SK-N-SH treated with all-trans-retinoic acid at 6 μM for 48 hours (cell line): ENCODE results near the gene CCL5.

Source experiments
- ZNF8 ChIP-seq: fragments of 450-650 bp; formaldehyde crosslinking; IDR thresholded peaks from 2 replicates; pipeline ENCODE4 v1.5.0; 2020; ENCODE audit warnings: mild to moderate bottlenecking, moderate library complexity
- TF ChIP-seq, protein P1 (sequence below): fragments of 250-450 bp; sonication (Bioruptor Pico); IDR thresholded peaks from 2 replicates; pipeline ENCODE4 v1.5.0; 2020; ENCODE audit warnings: mild to moderate bottlenecking, moderate library complexity

DNA sequence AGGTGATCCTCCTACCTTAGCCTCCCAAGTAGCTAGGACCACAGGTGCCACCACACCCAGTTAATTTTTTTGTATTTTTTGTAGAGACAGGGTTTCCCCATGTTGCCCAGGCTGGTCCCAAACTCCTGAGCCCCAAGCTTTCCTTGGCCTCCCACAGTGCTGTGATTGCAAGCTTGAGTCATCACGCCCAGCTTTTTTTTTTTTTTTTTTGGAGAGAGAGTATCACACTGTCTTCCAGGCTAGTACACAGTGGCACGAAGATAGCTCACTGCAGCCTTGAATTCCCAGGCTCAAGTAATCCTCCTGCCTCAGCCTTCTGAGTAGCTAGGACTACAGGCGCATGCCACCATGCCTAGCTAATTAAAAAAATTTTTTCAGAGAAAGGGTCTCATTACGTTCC is 38.7 kb downstream of the CCL5 start:
- no peak for TF ChIP-seq ZNF8 (CRISPR knock-in tag)
- TF ChIP-seq, protein P1, sequence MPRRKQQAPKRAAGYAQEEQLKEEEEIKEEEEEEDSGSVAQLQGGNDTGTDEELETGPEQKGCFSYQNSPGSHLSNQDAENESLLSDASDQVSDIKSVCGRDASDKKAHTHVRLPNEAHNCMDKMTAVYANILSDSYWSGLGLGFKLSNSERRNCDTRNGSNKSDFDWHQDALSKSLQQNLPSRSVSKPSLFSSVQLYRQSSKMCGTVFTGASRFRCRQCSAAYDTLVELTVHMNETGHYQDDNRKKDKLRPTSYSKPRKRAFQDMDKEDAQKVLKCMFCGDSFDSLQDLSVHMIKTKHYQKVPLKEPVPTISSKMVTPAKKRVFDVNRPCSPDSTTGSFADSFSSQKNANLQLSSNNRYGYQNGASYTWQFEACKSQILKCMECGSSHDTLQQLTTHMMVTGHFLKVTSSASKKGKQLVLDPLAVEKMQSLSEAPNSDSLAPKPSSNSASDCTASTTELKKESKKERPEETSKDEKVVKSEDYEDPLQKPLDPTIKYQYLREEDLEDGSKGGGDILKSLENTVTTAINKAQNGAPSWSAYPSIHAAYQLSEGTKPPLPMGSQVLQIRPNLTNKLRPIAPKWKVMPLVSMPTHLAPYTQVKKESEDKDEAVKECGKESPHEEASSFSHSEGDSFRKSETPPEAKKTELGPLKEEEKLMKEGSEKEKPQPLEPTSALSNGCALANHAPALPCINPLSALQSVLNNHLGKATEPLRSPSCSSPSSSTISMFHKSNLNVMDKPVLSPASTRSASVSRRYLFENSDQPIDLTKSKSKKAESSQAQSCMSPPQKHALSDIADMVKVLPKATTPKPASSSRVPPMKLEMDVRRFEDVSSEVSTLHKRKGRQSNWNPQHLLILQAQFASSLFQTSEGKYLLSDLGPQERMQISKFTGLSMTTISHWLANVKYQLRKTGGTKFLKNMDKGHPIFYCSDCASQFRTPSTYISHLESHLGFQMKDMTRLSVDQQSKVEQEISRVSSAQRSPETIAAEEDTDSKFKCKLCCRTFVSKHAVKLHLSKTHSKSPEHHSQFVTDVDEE (CRISPR knock-in tag), result no peak
